Fibroblast of lung (primary cell): ENCODE measurements around the gene CYYR1.

Experiments used
- EZH2 ChIP-seq: IDR thresholded peaks from 2 replicates; pipeline ENCODE4 v1.5.1; 2012; ENCODE audit warnings: low read length, control low read depth, mild to moderate bottlenecking; ENCODE audit errors: missing control alignments
- TF ChIP-seq, protein P1 (sequence below), 2 donors: IDR thresholded peaks in 1 of 2; conservative IDR thresholded peaks in 1 of 2; 1 replicate in 1 of 2; 2 replicates in 1 of 2; pipeline ENCODE4 v1.5.1; 2011 to 2012; ENCODE audit warnings: low read length in 2 of 2, control low read depth in 1 of 2, inconsistent platforms in 1 of 2, low read depth in 1 of 2, mild to moderate bottlenecking in 1 of 2

DNA sequence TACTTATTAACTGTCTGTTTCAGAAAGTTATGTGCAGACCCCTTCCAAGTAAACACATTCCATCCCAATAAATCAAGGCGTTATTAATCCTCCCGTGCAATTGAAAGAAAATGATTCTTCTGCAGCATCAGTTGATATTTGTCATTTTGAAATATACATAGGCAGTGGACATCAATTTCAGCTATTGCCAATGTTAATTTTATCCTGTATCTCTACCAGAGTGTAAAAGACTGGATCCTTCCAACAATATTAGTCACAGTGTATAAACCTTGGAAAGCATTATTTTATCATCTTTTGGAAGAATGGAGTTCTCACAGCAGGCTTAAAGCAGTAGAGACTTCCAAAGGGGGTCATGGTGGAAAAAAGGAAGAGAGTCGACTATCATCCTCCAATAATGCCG lies 150.4 kb downstream of the CYYR1 start:
- TF ChIP-seq, protein P1, sequence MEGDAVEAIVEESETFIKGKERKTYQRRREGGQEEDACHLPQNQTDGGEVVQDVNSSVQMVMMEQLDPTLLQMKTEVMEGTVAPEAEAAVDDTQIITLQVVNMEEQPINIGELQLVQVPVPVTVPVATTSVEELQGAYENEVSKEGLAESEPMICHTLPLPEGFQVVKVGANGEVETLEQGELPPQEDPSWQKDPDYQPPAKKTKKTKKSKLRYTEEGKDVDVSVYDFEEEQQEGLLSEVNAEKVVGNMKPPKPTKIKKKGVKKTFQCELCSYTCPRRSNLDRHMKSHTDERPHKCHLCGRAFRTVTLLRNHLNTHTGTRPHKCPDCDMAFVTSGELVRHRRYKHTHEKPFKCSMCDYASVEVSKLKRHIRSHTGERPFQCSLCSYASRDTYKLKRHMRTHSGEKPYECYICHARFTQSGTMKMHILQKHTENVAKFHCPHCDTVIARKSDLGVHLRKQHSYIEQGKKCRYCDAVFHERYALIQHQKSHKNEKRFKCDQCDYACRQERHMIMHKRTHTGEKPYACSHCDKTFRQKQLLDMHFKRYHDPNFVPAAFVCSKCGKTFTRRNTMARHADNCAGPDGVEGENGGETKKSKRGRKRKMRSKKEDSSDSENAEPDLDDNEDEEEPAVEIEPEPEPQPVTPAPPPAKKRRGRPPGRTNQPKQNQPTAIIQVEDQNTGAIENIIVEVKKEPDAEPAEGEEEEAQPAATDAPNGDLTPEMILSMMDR (conservative IDR thresholded peaks at IDR 0.05 in 1 of 2, IDR thresholded peaks at IDR 0.05 in 1 of 2; ENCODE audit: low read depth in 1 of 2, low read length in 2 of 2) = no peak
- TF ChIP-seq EZH2 = no peak
